ENCODE measurements around the gene OSBPL7. TPM values are rescaled to one million over a fixed set of nuclear protein-coding genes. Genes with fewer than 3 reads are reported as not detected.

OSBPL7 gene
- total RNA-seq, 4 donors from 2014 or later, result 8.6 to 19.5 (median 11.2) TPM

DNA sequence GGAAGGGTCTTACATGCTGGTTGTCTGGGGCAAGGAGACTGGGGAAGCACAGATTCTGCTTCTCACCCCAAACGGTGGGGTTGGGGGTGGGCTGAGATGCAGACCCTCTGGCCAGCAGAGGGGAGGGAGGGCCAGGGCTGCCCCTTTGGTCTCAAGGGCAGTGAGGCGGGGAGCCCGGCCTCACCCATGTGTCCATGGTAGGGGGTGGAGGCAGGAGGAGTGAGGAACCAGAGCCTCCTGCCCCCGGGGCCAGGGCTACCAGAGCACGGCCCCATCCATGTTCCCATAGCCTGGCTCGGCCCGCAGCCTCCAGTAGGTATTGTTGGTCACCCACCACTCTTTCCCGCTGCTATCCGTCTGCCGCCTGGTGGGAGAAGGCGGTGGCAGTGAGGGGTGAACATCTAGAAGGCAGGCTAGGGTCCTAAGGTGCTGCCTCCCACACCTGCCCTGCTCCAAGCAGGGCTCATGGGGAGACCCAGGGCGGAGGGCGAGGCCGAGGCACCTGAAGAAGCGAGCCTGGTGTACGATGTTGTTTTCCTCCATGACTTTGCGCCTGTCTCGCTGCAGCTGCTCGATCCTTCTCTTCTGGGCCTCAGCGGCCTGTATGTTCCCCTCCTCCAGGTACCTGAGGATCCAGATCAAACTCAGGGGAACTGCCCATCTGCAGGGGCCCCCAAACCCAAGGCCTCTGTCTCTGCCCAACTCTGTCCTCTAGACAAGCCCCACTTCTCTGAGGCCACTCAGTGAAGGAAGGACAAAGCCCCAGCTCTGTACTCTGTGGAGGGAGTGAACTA lies 13.4 kb downstream of the OSBPL7 start:
- 89 to 92% methylated on average over 20 of the region's 20 CpGs for WGBS, 2 donors
- DNase-seq (ENCODE audit: low spot score in 2 of 2), result no peak
- Histone ChIP-seq H3K4me3 (no peak overlapping the region), H3K36me3 (peaks cover 0 to 68% (median 21%) of the 10 kb centered on the region in 3 donors), H3K4me1 (peaks cover 0 to 18% (median 3%) of the 10 kb centered on the region in 4 donors), H3K27ac (no peak overlapping the region), H3K27me3 (no peaks in the 10 kb centered on the region), H3K9me3 (no peaks in the 10 kb centered on the region)
- TF ChIP-seq POLR2A (IDR thresholded peaks at IDR 0.05), result no peak

DNA sequence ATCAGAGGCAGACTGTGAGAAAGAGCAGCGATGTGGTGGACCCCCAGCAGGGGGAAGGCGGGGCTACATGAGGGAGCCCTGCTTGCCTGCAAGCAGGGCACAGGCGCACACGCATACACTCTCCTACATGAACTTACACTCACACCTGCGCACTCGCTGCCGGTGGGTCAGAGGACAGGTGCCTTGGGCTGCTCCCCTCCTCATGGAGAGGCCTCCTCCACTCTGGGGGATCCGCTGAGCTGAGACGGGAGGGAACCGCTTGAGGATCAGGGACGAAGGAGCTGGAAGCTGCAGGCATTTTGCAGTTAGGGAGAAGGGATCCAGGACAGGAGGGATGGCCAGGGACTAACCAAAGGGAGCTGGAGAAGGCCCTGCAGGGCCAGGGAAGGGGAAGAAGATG lies 14.2 kb downstream of the OSBPL7 start:
- TF ChIP-seq, protein P1, sequence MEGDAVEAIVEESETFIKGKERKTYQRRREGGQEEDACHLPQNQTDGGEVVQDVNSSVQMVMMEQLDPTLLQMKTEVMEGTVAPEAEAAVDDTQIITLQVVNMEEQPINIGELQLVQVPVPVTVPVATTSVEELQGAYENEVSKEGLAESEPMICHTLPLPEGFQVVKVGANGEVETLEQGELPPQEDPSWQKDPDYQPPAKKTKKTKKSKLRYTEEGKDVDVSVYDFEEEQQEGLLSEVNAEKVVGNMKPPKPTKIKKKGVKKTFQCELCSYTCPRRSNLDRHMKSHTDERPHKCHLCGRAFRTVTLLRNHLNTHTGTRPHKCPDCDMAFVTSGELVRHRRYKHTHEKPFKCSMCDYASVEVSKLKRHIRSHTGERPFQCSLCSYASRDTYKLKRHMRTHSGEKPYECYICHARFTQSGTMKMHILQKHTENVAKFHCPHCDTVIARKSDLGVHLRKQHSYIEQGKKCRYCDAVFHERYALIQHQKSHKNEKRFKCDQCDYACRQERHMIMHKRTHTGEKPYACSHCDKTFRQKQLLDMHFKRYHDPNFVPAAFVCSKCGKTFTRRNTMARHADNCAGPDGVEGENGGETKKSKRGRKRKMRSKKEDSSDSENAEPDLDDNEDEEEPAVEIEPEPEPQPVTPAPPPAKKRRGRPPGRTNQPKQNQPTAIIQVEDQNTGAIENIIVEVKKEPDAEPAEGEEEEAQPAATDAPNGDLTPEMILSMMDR (IDR thresholded peaks at IDR 0.05), result no peak
- no peak for TF ChIP-seq EP300 (IDR thresholded peaks at IDR 0.05)
- no peak for TF ChIP-seq POLR2A (IDR thresholded peaks at IDR 0.05)
- Histone ChIP-seq H3K4me1 (peaks cover 0 to 18% (median 3%) of the 10 kb centered on the region in 4 donors), H3K9me3 (no peaks in the 10 kb centered on the region), H3K4me3 (no peak overlapping the region), H3K36me3 (peaks cover 0 to 60% (median 21%) of the 10 kb centered on the region in 3 donors), H3K27me3 (no peaks in the 10 kb centered on the region), H3K27ac (no peak overlapping the region)
- no peak for DNase-seq (ENCODE audit: low spot score in 2 of 2)
- WGBS, 2 donors, result 82 to 87% methylated on average over 10 to 11 of the region's 11 CpGs

DNA sequence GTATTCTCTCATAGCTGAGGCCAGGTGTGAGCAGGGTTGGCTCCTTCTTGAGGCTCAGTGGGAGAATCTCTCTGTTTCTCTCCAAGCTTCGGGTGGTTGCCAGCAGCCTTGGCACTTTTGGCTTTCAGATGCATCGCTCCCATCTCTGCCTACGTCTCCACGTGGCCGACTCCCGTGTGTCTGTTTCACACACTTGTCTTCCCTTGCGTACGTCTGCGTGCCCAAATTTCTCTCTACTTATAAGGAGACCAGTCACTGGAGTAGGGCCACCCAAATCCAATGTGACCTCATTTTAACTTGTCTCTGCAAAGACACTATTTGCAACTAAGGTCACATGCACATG lies 14.7 kb downstream of the OSBPL7 start:
- H3K36me3 ChIP-seq, result peaks cover 0 to 55% (median 21%) of the 10 kb centered on the region in 3 donors
- no peaks in the 10 kb centered on the region for H3K9me3 ChIP-seq
- TF ChIP-seq, protein P1 (IDR thresholded peaks at IDR 0.05), result no peak
- TF ChIP-seq EP300 (IDR thresholded peaks at IDR 0.05) (no peak), POLR2A (IDR thresholded peaks at IDR 0.05) (no peak)
- peaks cover 0 to 18% (median 3%) of the 10 kb centered on the region in 4 donors for H3K4me1 ChIP-seq
- H3K4me3 ChIP-seq, result no peak overlapping the region
- no peak for DNase-seq (ENCODE audit: low spot score in 2 of 2)
- no peaks in the 10 kb centered on the region for H3K27me3 ChIP-seq
- no peak overlapping the region for H3K27ac ChIP-seq
- WGBS, 2 donors, result 91 to 94% methylated on average over 9 of the region's 9 CpGs

DNA sequence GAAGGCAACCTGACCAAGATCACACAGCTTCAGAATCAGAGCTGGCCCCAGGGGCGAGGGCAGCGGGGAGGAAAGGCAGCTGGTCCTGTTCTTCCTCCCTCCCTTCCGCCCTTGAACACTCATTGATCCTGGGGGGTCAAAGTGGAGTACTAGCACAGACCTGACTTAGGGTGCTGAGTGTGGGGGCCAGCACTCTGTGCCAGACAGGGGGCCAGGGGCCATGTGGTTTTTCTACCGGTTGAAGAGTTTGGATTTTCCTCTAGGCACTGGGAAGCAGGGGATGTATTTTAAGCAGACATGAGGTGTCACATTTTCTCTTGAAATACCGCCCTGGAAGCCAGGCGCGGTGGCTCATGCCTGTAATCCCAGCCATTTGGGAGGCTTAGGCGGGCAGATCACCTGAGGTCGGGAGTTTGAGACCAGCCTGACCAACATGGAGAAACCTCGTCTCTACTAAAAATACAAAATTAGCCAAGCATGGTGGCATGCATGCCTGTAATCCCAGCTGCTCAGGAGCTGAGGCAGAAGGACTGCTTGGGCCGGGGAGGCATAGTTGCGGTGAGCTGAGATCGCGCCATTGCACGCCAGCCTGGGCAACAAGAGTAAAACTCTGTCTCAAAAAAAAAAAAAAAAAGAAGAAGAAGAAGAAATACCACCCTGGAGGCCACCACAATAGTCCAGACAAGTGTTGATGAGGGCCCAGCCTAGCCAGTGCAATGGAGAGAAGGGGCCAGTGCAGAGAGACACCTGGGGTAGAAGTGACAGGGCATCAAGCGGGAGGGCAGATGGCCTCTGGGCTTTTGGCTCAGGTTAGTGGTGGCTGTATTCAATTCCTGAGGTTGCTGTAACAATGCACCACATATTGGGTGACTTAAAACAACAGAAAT lies 15.3 kb downstream of the OSBPL7 start:
- 88 to 89% methylated on average over 15 to 16 of the region's 16 CpGs for whole genome bisulfite sequencing, 2 donors
- Histone ChIP-seq H3K4me1 (peaks cover 0 to 15% (median 3%) of the 10 kb centered on the region in 4 donors), H3K27me3 (no peaks in the 10 kb centered on the region), H3K4me3 (no peak overlapping the region), H3K27ac (no peak overlapping the region), H3K9me3 (no peaks in the 10 kb centered on the region), H3K36me3 (peaks cover 0 to 50% (median 21%) of the 10 kb centered on the region in 3 donors)
- no peak for DNase-seq (ENCODE audit: low spot score in 2 of 2)
- TF ChIP-seq, protein P1 (IDR thresholded peaks at IDR 0.05), result no peak

DNA sequence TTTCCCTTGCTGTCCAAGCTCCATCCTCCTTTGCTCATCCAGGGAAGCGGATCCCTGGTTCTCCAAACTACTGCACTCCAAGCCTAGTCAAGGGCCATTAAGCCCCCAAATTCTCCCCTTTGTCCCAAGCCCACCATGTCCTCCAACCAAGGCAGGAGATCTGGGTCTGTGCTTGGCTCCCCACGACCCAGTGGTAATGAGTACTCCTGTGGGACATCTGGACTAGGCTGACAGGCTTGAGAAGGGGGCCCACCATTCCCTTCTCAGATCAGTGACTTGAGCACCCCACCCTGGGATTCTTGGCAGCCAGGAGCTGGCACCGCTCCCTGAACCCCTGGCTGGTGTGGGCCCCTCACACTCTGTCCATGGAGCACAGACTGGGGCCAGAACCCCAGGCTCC lies 17.1 kb downstream of the OSBPL7 start:
- WGBS, 2 donors, result 72 to 80% methylated on average over 3 of the region's 3 CpGs
- DNase-seq (ENCODE audit: low spot score in 2 of 2), result no peak
- peaks cover 0 to 36% (median 20%) of the 10 kb centered on the region in 3 donors for H3K36me3 ChIP-seq
- no peak overlapping the region for H3K4me3 ChIP-seq
- H3K27me3 ChIP-seq, result no peaks in the 10 kb centered on the region
- no peaks in the 10 kb centered on the region for H3K9me3 ChIP-seq
- H3K4me1 ChIP-seq, result no peaks in the 10 kb centered on the region
- TF ChIP-seq EP300 (IDR thresholded peaks at IDR 0.05), result no peak
- TF ChIP-seq POLR2A (IDR thresholded peaks at IDR 0.05), result no peak
- H3K27ac ChIP-seq, result no peak overlapping the region

DNA sequence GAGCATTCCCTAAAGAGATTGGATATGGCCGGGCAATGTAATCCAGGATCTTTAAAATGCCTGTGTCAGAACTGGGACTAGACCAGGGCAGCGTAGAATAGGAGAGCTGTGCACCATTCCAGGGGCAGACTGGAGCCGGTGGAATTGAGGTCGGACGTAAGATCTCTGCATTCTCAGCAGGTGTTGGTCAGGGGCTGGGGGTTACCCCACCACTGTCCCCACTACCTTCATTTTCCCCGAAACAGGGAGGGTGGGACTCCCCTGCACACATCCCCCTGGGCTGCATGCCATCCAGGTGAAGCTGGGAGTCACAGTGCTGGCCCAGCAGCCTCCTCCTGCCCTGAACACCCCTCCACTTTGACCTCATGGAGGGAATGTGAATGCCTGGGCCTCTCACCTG lies 17.8 kb downstream of the OSBPL7 start:
- Histone ChIP-seq H3K4me3 (no peak overlapping the region), H3K27me3 (no peaks in the 10 kb centered on the region), H3K4me1 (no peaks in the 10 kb centered on the region), H3K36me3 (peaks cover 0 to 29% (median 14%) of the 10 kb centered on the region in 3 donors), H3K9me3 (no peaks in the 10 kb centered on the region), H3K27ac (no peak overlapping the region)
- TF ChIP-seq, protein P1 (IDR thresholded peaks at IDR 0.05), result no peak
- TF ChIP-seq EP300 (IDR thresholded peaks at IDR 0.05) (no peak), POLR2A (IDR thresholded peaks at IDR 0.05) (no peak)
- WGBS, 2 donors, result 66 to 74% methylated on average over 6 of the region's 6 CpGs
- DNase-seq (ENCODE audit: low spot score in 2 of 2), result no peak
